ENCODE measurements around the gene PCED1B. TPM values are rescaled to one million over a fixed set of nuclear protein-coding genes. Genes with fewer than 3 reads are reported as not detected.

Gene PCED1B
- total and polyA plus RNA-seq, 2 donors (not counting 1 experiment from before 2014, with no cell fraction given): 26.2 to 45.8 TPM

- no peak for TF ChIP-seq CTCF (IDR thresholded peaks at IDR 0.05)
- no peak for TF ChIP-seq EZH2 (IDR thresholded peaks at IDR 0.05; ENCODE audit: borderline replicate concordance, insufficient read depth, low read depth, low read length, poor library complexity, severe bottlenecking)
- Histone ChIP-seq H3K27me3 (replicated peaks in 1 of 4; ENCODE audit: control extremely low read depth in 1 of 4, control insufficient read depth in 3 of 4, insufficient read depth in 4 of 4, low read length in 3 of 4) (no peaks in the 10 kb centered on the region), H3K4me1 (ENCODE audit: control insufficient read depth in 2 of 2, insufficient read depth in 2 of 2, low read length in 2 of 2) (peaks cover 17 to 24% of the 10 kb centered on the region in 2 donors), H3K27ac (ENCODE audit: low read length in 2 of 2) (no peak overlapping the region), H4K20me1 (ENCODE audit: control insufficient read depth, insufficient read depth, low read length, poor library complexity, severe bottlenecking) (no peaks in the 10 kb centered on the region), H3K4me3 (ENCODE audit: control extremely low read depth in 1 of 5, extremely low read depth in 1 of 5, insufficient read depth in 1 of 5, low read depth in 2 of 5, low read length in 4 of 5) (no peak overlapping the region), H3K9ac (ENCODE audit: low read length) (no peak overlapping the region), H3K79me2 (ENCODE audit: control insufficient read depth, insufficient read depth, low read length) (peaks cover 2% of the 10 kb centered on the region), H3K4me2 (replicated peaks; ENCODE audit: low read depth, low read length, poor library complexity, severe bottlenecking) (no peak overlapping the region), H3K9me3 (ENCODE audit: control extremely low read depth in 1 of 3, control insufficient read depth in 2 of 3, insufficient read depth in 1 of 3, low read length in 2 of 3) (no peaks in the 10 kb centered on the region), H2AFZ (ENCODE audit: insufficient read depth, low read depth, low read length, poor library complexity, severe bottlenecking) (no peak overlapping the region), H3K36me3 (replicated peaks in 1 of 2; ENCODE audit: control extremely low read depth in 1 of 2, control insufficient read depth in 1 of 2, extremely low read depth in 1 of 2, insufficient read depth in 2 of 2, low read length in 1 of 2) (no peaks in the 10 kb centered on the region)
- no peaks in the 10 kb centered on the region for H3K9me3 Mint-ChIP-seq (ENCODE audit: insufficient read depth)
- 95% methylated on average over 17 of the region's 17 CpGs for WGBS (ENCODE audit: insufficient coverage)
- intact Hi-C loops (cut with micrococcal nuclease): no loop called here
- no peaks in the 10 kb centered on the region for H3K27me3 Mint-ChIP-seq
- H3K4me1 Mint-ChIP-seq: peaks cover 42% of the 10 kb centered on the region
- H3K27ac Mint-ChIP-seq: no peak overlapping the region
- POLR2A ChIA-PET: no interaction called here
- ATAC-seq (ENCODE audit: low read depth): no peak
- H3K4me3 Mint-ChIP-seq: peak overlapping the region; percentile 51
- CTCF ChIA-PET: interaction anchor here (1.4 to 3.7 kb wide), 7 partner anchors 10 to 331 kb away, joined by 3 to 43 read pairs (median 7); no protein-coding TSS in a partner anchor
- no peak for DNase-seq
Observed at GRCh38 chr12:47077206-47078085, 2.0 kb upstream of the PCED1B start.

- CTCF ChIA-PET: interaction anchor here (1.4 to 3.7 kb wide), 8 partner anchors 10 to 330 kb away, joined by 3 to 43 read pairs (median 10); no protein-coding TSS in a partner anchor
- Histone ChIP-seq H3K4me2 (replicated peaks; ENCODE audit: low read depth, low read length, poor library complexity, severe bottlenecking) (no peak overlapping the region), H3K9ac (ENCODE audit: low read length) (no peak overlapping the region), H4K20me1 (ENCODE audit: control insufficient read depth, insufficient read depth, low read length, poor library complexity, severe bottlenecking) (no peaks in the 10 kb centered on the region), H3K4me3 (ENCODE audit: control extremely low read depth in 1 of 5, extremely low read depth in 1 of 5, insufficient read depth in 1 of 5, low read depth in 2 of 5, low read length in 4 of 5) (no peak overlapping the region), H2AFZ (ENCODE audit: insufficient read depth, low read depth, low read length, poor library complexity, severe bottlenecking) (no peak overlapping the region), H3K36me3 (replicated peaks in 1 of 2; ENCODE audit: control extremely low read depth in 1 of 2, control insufficient read depth in 1 of 2, extremely low read depth in 1 of 2, insufficient read depth in 2 of 2, low read length in 1 of 2) (no peaks in the 10 kb centered on the region), H3K9me3 (ENCODE audit: control extremely low read depth in 1 of 3, control insufficient read depth in 2 of 3, insufficient read depth in 1 of 3, low read length in 2 of 3) (no peaks in the 10 kb centered on the region), H3K79me2 (ENCODE audit: control insufficient read depth, insufficient read depth, low read length) (peaks cover 2% of the 10 kb centered on the region), H3K4me1 (ENCODE audit: control insufficient read depth in 2 of 2, insufficient read depth in 2 of 2, low read length in 2 of 2) (peaks cover 17 to 27% of the 10 kb centered on the region in 2 donors), H3K27me3 (replicated peaks in 1 of 4; ENCODE audit: control extremely low read depth in 1 of 4, control insufficient read depth in 3 of 4, insufficient read depth in 4 of 4, low read length in 3 of 4) (no peaks in the 10 kb centered on the region), H3K27ac (ENCODE audit: low read length in 2 of 2) (no peak overlapping the region)
- H3K4me3 Mint-ChIP-seq: peak overlapping the region; percentile 51
- DNase-seq (no peak), ATAC-seq (ENCODE audit: low read depth) (no peak)
- no peak overlapping the region for H3K27ac Mint-ChIP-seq
- WGBS (ENCODE audit: insufficient coverage): 98% methylated on average over 8 of the region's 8 CpGs
- TF ChIP-seq EZH2 (IDR thresholded peaks at IDR 0.05; ENCODE audit: borderline replicate concordance, insufficient read depth, low read depth, low read length, poor library complexity, severe bottlenecking) (no peak), CTCF (IDR thresholded peaks at IDR 0.05) (no peak)
- peaks cover 47% of the 10 kb centered on the region for H3K4me1 Mint-ChIP-seq
- intact Hi-C loops (cut with micrococcal nuclease): no loop called here
- H3K9me3 Mint-ChIP-seq (ENCODE audit: insufficient read depth): no peaks in the 10 kb centered on the region
- POLR2A ChIA-PET: no interaction called here
- no peaks in the 10 kb centered on the region for H3K27me3 Mint-ChIP-seq
Observed at GRCh38 chr12:47078086-47078395, 1.4 kb upstream of the PCED1B start.
